GM13977 (cell line): ENCODE results near the gene CAPN13.

Experiments
- DNase-seq: peaks from one replicate; pipeline ENCODE4 v3.0.0; 2012; ENCODE audit warnings: low spot score
- in situ Hi-C: fragments of 300-500 bp; cut with MboI; formaldehyde crosslinking; loops from one replicate; pipeline ENCODE4 v1.12.0; 2022; ENCODE audit warnings: low sequenced_read_pairs, low pct_unique_long_range_greater_than_20kb, mixed read lengths, inconsistent platforms; ENCODE audit not compliant: unreplicated experiment
- TF ChIP-seq, protein P1 (sequence below): IDR thresholded peaks from 2 replicates; pipeline ENCODE4 v1.5.1; 2012; ENCODE audit warnings: mild to moderate bottlenecking, control low read depth; ENCODE audit not compliant: insufficient read depth; ENCODE audit errors: extremely low read depth, missing control alignments

The CAPN13 gene

DNA sequence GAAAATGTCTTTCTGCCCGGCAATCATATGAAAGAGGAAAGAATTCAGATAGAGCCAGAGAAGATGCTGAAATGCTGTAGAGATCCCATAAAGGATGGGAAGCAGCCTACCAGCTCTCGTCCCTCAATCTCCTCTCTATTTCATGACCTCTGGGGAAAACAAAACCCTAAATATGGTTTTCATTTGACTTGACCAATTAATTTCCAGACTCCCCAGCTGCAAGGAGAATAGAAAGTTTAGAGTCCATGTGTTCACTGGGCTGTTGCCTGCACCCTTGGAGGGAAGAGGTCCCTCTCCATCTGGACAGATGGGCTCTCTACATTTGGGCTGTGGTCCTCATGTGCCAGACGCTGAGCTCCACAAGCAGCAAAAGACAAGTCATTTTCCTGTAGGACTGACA is 40.6 kb downstream of the CAPN13 start:
- DNase-seq = no peak
- TF ChIP-seq, protein P1, sequence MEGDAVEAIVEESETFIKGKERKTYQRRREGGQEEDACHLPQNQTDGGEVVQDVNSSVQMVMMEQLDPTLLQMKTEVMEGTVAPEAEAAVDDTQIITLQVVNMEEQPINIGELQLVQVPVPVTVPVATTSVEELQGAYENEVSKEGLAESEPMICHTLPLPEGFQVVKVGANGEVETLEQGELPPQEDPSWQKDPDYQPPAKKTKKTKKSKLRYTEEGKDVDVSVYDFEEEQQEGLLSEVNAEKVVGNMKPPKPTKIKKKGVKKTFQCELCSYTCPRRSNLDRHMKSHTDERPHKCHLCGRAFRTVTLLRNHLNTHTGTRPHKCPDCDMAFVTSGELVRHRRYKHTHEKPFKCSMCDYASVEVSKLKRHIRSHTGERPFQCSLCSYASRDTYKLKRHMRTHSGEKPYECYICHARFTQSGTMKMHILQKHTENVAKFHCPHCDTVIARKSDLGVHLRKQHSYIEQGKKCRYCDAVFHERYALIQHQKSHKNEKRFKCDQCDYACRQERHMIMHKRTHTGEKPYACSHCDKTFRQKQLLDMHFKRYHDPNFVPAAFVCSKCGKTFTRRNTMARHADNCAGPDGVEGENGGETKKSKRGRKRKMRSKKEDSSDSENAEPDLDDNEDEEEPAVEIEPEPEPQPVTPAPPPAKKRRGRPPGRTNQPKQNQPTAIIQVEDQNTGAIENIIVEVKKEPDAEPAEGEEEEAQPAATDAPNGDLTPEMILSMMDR = no peak
- in situ Hi-C loops = no loop called here

DNA sequence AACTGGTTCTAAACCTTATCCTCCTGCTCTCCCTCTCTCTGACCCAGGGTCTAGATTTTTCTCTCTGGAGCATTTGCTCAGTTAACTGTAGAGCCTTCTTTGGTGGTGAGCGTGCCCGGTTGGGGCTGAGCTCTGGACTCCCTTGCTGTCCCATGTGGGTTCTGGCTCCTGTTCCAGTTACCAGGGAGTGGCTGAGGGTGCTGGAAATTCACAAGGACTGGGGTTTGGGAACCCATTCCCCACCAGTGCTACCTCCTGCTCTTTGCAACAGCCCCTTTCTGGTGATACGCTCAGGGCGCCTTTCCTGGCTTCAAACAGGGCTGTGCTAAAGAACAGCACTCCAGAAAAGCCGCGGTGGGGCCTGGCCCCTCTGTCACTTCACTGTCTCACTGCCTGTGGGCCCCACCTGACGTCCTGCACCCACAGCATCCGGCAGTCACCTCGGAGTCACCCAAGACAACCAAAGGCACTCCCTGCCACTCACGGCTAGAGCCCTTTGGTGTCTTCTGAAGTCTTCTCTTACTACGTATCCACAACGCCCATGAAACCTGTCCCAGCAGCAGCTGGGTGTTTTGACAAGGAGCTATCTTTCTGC is 41.3 kb downstream of the CAPN13 start:
- in situ Hi-C loops = no loop called here
- TF ChIP-seq, protein P1 = no peak
- no peak for DNase-seq

DNA sequence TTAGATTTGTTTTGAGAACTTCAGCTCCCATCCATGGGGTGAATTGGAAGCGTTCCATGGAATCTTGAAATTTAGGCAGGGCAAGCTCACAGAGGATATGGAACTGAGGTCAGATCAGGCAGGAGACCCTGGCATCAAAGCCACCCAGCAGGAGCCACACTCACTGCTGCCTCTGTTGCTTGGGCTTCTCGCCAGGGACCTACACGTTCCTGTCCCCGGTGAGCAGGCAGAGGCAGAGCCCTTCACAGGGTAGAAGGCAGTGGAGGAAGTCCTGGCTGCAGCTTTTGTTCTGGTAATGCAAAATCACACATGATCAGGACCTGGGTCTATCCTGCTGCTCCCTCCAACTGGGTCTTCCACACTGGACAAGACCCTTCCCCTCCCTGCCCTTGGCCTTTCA is 42.1 kb downstream of the CAPN13 start:
- in situ Hi-C loops = no loop called here
- TF ChIP-seq, protein P1 = no peak
- no peak for DNase-seq

- no peak for DNase-seq
- in situ Hi-C loops = no loop called here
- TF ChIP-seq, protein P1 = no peak
Observed at GRCh38 chr2:30764021-30764800, 43.0 kb downstream of the CAPN13 start.

DNA sequence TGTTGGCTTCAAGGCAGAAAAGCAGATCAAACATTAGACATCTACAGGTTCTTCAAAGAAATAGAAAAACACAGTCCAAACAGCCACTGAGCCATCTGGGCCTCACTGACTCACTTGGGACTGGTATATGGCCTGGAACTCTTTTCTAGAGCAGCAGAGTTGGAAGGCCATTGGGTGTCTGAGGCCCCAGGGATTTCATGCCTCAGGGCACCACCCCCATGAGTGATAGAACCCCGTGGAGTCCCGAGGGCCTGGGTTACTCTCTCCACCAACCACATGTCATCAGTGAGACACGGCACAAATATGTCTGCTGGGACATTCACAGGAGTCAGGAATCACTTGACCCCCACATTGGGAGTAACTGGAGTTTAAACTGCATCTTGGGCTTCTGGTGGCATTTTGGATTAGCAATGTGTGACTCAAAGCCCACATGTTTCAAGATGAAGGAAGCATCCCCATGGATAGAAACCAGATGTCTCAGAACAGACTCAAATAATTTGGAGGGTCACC is 44.0 kb downstream of the CAPN13 start:
- in situ Hi-C loops = no loop called here
- DNase-seq = no peak
- TF ChIP-seq, protein P1 = no peak

DNA sequence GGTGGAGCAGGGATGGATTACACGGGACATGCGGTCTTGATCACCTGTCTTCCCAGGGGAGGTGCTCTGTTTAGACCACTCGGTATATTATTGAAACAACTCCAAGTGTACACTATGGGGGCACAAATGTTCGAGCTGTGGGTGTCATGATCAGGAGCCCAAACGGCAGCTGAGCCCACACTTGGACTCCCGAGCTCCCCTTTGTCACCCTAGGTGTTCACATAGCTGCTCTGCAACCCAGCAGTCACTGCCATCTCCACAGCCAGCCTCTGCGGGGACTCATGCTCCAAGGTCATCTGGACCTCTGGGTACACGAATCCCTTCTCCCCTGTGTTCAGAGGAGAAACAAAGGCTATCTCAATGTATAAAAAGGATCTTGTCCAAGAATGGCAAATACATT is 46.0 kb downstream of the CAPN13 start:
- TF ChIP-seq, protein P1 = no peak
- in situ Hi-C loops = no loop called here
- no peak for DNase-seq
